GM19023 (cell line): ENCODE results near the gene SDCCAG8.
"Not testable (repeated sequence)": the region's sequence is repeated elsewhere in the genome, so short reads cannot be mapped to it uniquely, and the experiment has no call there.

Experiments used
- ATAC-seq: cut with Tn5 transposase; IDR thresholded peaks from one replicate; pipeline ENCODE4 v1.9.1; 2021; ENCODE audit warnings: mild to moderate bottlenecking, moderate library complexity; ENCODE audit not compliant: unreplicated experiment

The SDCCAG8 gene

GRCh38 chr1:243255791-243256512, at the start of gene SDCCAG8:
TSS of gene SDCCAG8 (plus strand) at chr1:243256041. CDS start at chr1:243256174, 133 bp downstream.
- ATAC-seq = peak; percentile 66

- not testable (repeated sequence) for ATAC-seq
These were observed 43.9 kb upstream of the SDCCAG8 start for GRCh38 chr1:243211984-243212383.

- no peak for ATAC-seq
These were observed 42.6 kb upstream of the SDCCAG8 start for GRCh38 chr1:243213045-243213787.

- not testable (repeated sequence) for ATAC-seq
These were observed 40.5 kb upstream of the SDCCAG8 start for GRCh38 chr1:243215276-243215875.

GRCh38 chr1:243216741-243217140, 39.1 kb upstream of the SDCCAG8 start:
- no peak for ATAC-seq

GRCh38 chr1:243217349-243217748, 38.5 kb upstream of the SDCCAG8 start:
- no peak for ATAC-seq

- no peak for ATAC-seq
These were observed 37.8 kb upstream of the SDCCAG8 start for GRCh38 chr1:243218059-243218458.

- ATAC-seq = no peak
These were observed 28.2 kb upstream of the SDCCAG8 start for GRCh38 chr1:243227622-243228021.

- no peak for ATAC-seq
These were observed 26.3 kb upstream of the SDCCAG8 start for GRCh38 chr1:243229526-243229925.

GRCh38 chr1:243230914-243231313, 24.9 kb upstream of the SDCCAG8 start:
- no peak for ATAC-seq

GRCh38 chr1:243233908-243234307, 21.9 kb upstream of the SDCCAG8 start:
- no peak for ATAC-seq

- ATAC-seq = no peak
These were observed 20.7 kb upstream of the SDCCAG8 start for GRCh38 chr1:243234978-243235647.

GRCh38 chr1:243236604-243237252, 19.1 kb upstream of the SDCCAG8 start:
- no peak for ATAC-seq

GRCh38 chr1:243244432-243244841, 11.4 kb upstream of the SDCCAG8 start:
- ATAC-seq = no peak

- ATAC-seq = peak; percentile 52
These were observed 8.9 kb upstream of the SDCCAG8 start for GRCh38 chr1:243246916-243247315.

- ATAC-seq = no peak
These were observed 7.9 kb upstream of the SDCCAG8 start for GRCh38 chr1:243247901-243248300.

GRCh38 chr1:243249214-243249613, 6.6 kb upstream of the SDCCAG8 start:
- no peak for ATAC-seq

- ATAC-seq = no peak
These were observed 5.7 kb upstream of the SDCCAG8 start for GRCh38 chr1:243250102-243250501.

GRCh38 chr1:243251539-243251938, 4.3 kb upstream of the SDCCAG8 start:
- ATAC-seq = no peak

- no peak for ATAC-seq
These were observed 2.5 kb upstream of the SDCCAG8 start for GRCh38 chr1:243253211-243253925.
